OCI-LY7 (cell line): ENCODE results near the gene CACNB3.

ENCODE experiments used
- CTCF ChIP-seq: fragments of 200-600 bp; sonication (generic); conservative IDR thresholded peaks from 2 replicates; pipeline ENCODE4 v1.5.1; 2014; ENCODE audit warnings: mild to moderate bottlenecking, antibody characterized with exemption, low read length, moderate library complexity, mixed read lengths
- EZH2phosphoT487 ChIP-seq: fragments of 200-600 bp; sonication (generic); IDR thresholded peaks from 2 replicates; pipeline ENCODE4 v1.6.1; 2018; ENCODE audit warnings: low read depth, borderline replicate concordance, mild to moderate bottlenecking, mixed run types, antibody characterized with exemption, low read length, moderate library complexity, mixed read lengths

GRCh38 chr12:48783432-48783831 is 34.9 kb upstream of the CACNB3 start:
- TF ChIP-seq CTCF (no peak), EZH2phosphoT487 (no peak)
